HG03469 (cell line): ENCODE data around the gene STK39.
A peak's percentile ranks its signal among the peaks of the same experiment; 100 is the strongest.
"Not testable (repeated sequence)": the region's sequence is repeated elsewhere in the genome, so short reads cannot be mapped to it uniquely, and the experiment has no call there.

Source experiments
- ATAC-seq: cut with Tn5 transposase; IDR thresholded peaks from one replicate; pipeline ENCODE4 v1.9.1; 2021; ENCODE audit warnings: mild to moderate bottlenecking, moderate library complexity, moderate number of reproducible peaks; ENCODE audit not compliant: unreplicated experiment

The STK39 gene

GRCh38 chr2:168247341-168248261 lies at the start of gene STK39:
TSS of gene STK39 (minus strand) at chr2:168247595. CDS start at chr2:168247435, 160 bp downstream.
- ATAC-seq, result peak; percentile 63

- ATAC-seq, result no peak
Observed at GRCh38 chr2:168295051-168295450, 47.7 kb upstream of the STK39 start.

- ATAC-seq, result no peak
Observed at GRCh38 chr2:168294409-168294808, 47.0 kb upstream of the STK39 start.

- ATAC-seq, result no peak
Observed at GRCh38 chr2:168293766-168294165, 46.4 kb upstream of the STK39 start.

GRCh38 chr2:168290391-168290790 lies 43.0 kb upstream of the STK39 start:
- no peak for ATAC-seq

- ATAC-seq, result no peak
Observed at GRCh38 chr2:168289880-168290279, 42.5 kb upstream of the STK39 start.

- no peak for ATAC-seq
Observed at GRCh38 chr2:168286535-168286934, 39.1 kb upstream of the STK39 start.

GRCh38 chr2:168278424-168278888 lies 31.1 kb upstream of the STK39 start:
- no peak for ATAC-seq

GRCh38 chr2:168277276-168277675 lies 29.9 kb upstream of the STK39 start:
- no peak for ATAC-seq

GRCh38 chr2:168272225-168272624 lies 24.8 kb upstream of the STK39 start:
- no peak for ATAC-seq

GRCh38 chr2:168262926-168263325 lies 15.5 kb upstream of the STK39 start:
- ATAC-seq, result not testable (repeated sequence)

GRCh38 chr2:168256448-168256847 lies 9.1 kb upstream of the STK39 start:
- no peak for ATAC-seq

- ATAC-seq, result no peak
Observed at GRCh38 chr2:168255866-168256265, 8.5 kb upstream of the STK39 start.

- ATAC-seq, result no peak
Observed at GRCh38 chr2:168255103-168255502, 7.7 kb upstream of the STK39 start.

- no peak for ATAC-seq
Observed at GRCh38 chr2:168254158-168254935, 7.0 kb upstream of the STK39 start.

GRCh38 chr2:168253379-168253778 lies 6.0 kb upstream of the STK39 start:
- no peak for ATAC-seq

GRCh38 chr2:168252976-168253375 lies 5.6 kb upstream of the STK39 start:
- ATAC-seq, result no peak

- peak; percentile 34 for ATAC-seq
Observed at GRCh38 chr2:168246483-168247340, 683 bp downstream of the STK39 start.

GRCh38 chr2:168246072-168246482 lies 1.3 kb downstream of the STK39 start:
- ATAC-seq, result no peak

- ATAC-seq, result no peak
Observed at GRCh38 chr2:168245074-168245825, 2.1 kb downstream of the STK39 start.
